ENCODE data around the gene HSD17B8.

The HSD17B8 gene

GRCh38 chr6:33171880-33172687 lies 32.4 kb upstream of the HSD17B8 start:
- DNase-seq (ENCODE audit: low read depth) = no peak

GRCh38 chr6:33172688-33173534 lies 31.5 kb upstream of the HSD17B8 start:
- peak; percentile 68 for DNase-seq (ENCODE audit: low read depth)

GRCh38 chr6:33173535-33174180 lies 30.8 kb upstream of the HSD17B8 start:
- no peak for DNase-seq (ENCODE audit: low read depth)

- DNase-seq (ENCODE audit: low read depth) = no peak
Observed at GRCh38 chr6:33174784-33175183, 29.7 kb upstream of the HSD17B8 start.

GRCh38 chr6:33175436-33176069 lies 28.9 kb upstream of the HSD17B8 start:
- DNase-seq (ENCODE audit: low read depth) = no peak

GRCh38 chr6:33176906-33177305 lies 27.5 kb upstream of the HSD17B8 start:
- DNase-seq (ENCODE audit: low read depth) = no peak

- no peak for DNase-seq (ENCODE audit: low read depth)
Observed at GRCh38 chr6:33177552-33178446, 26.7 kb upstream of the HSD17B8 start.

- DNase-seq (ENCODE audit: low read depth) = no peak
Observed at GRCh38 chr6:33178755-33179475, 25.5 kb upstream of the HSD17B8 start.

GRCh38 chr6:33181141-33181540 lies 23.3 kb upstream of the HSD17B8 start:
- no peak for DNase-seq (ENCODE audit: low read depth)

GRCh38 chr6:33183071-33183683 lies 21.3 kb upstream of the HSD17B8 start:
- no peak for DNase-seq (ENCODE audit: low read depth)

- DNase-seq (ENCODE audit: low read depth) = no peak
Observed at GRCh38 chr6:33185190-33185589, 19.3 kb upstream of the HSD17B8 start.

GRCh38 chr6:33185654-33186187 lies 18.7 kb upstream of the HSD17B8 start:
- no peak for DNase-seq (ENCODE audit: low read depth)

- no peak for DNase-seq (ENCODE audit: low read depth)
Observed at GRCh38 chr6:33187809-33188208, 16.6 kb upstream of the HSD17B8 start.

- DNase-seq (ENCODE audit: low read depth) = no peak
Observed at GRCh38 chr6:33189164-33189563, 15.3 kb upstream of the HSD17B8 start.

- no peak for DNase-seq (ENCODE audit: low read depth)
Observed at GRCh38 chr6:33189625-33190448, 14.6 kb upstream of the HSD17B8 start.

- no peak for DNase-seq (ENCODE audit: low read depth)
Observed at GRCh38 chr6:33190504-33191107, 13.8 kb upstream of the HSD17B8 start.

- no peak for DNase-seq (ENCODE audit: low read depth)
Observed at GRCh38 chr6:33191383-33192104, 12.9 kb upstream of the HSD17B8 start.
